Suprapubic skin (tissue), 4 donors: ENCODE results near the gene SDR42E2. TPM values are rescaled to one million over a fixed set of nuclear protein-coding genes. Genes with fewer than 3 reads are reported as not detected.

Source experiments
- DNase-seq, 2 donors: peaks; one replicate each; pipeline ENCODE4 v3.0.0-alpha.2; 2019; ENCODE audit warnings: low spot score in 2 of 2
- H3K27ac ChIP-seq: fragments of 200-600 bp; sonication (generic); one replicate; pipeline ENCODE4 v1.5.1; 2019
- H3K27me3 ChIP-seq: fragments of 200-600 bp; sonication (generic); one replicate; pipeline ENCODE4 v1.5.1; 2019
- H3K36me3 ChIP-seq: fragments of 200-600 bp; sonication (generic); one replicate; pipeline ENCODE4 v1.5.1; 2019
- H3K4me1 ChIP-seq: fragments of 200-600 bp; sonication (generic); one replicate; pipeline ENCODE4 v1.5.1; 2019
- H3K4me3 ChIP-seq: fragments of 200-600 bp; sonication (generic); one replicate; pipeline ENCODE4 v1.5.1; 2019; ENCODE audit warnings: mild to moderate bottlenecking
- H3K9me3 ChIP-seq: fragments of 200-600 bp; sonication (generic); one replicate; pipeline ENCODE4 v1.5.1; 2019
- CTCF ChIP-seq, 2 donors: fragments of 200-600 bp in 1 of 2; fragments of 450-650 bp in 1 of 2; sonication (generic) in 1 of 2; IDR thresholded peaks; one replicate each; pipeline ENCODE4 v1.5.1; 2016 to 2019; ENCODE audit warnings: antibody characterized with exemption in 2 of 2, mild to moderate bottlenecking in 1 of 2, moderate library complexity in 1 of 2
- EP300 ChIP-seq: sonication (generic); formaldehyde crosslinking; IDR thresholded peaks from one replicate; pipeline ENCODE4 v1.6.1; 2017; ENCODE audit warnings: antibody characterized with exemption
- POLR2A ChIP-seq, 2 donors: fragments of 450-650 bp; IDR thresholded peaks; one replicate each; pipeline ENCODE4 v1.6.1; 2017; ENCODE audit warnings: antibody characterized with exemption in 2 of 2, mild to moderate bottlenecking in 2 of 2, moderate library complexity in 2 of 2
- POLR2AphosphoS5 ChIP-seq, 3 donors: sonication (generic); formaldehyde crosslinking; IDR thresholded peaks; one replicate each; pipeline ENCODE4 v1.6.1; 2017; ENCODE audit warnings: antibody characterized with exemption in 3 of 3
- WGBS: methylation state at CpG from one replicate; pipeline ENCODE4 v1.1.5; 2018; 5-methylcytosine and 5-hydroxymethylcytosine counted together
- total RNA-seq, 4 donors: library from RNA; depleted of rRNA; stranded (reverse); fragments of >200 nt; gene quantifications; one replicate each; pipeline ENCODE4 v1.1.0, GENCODE V29; 2016

Gene SDR42E2
- total RNA-seq, 4 donors from 2014 or later: not detected

- DNase-seq: no peak
- peak overlapping the region; percentile 15 for H3K27ac ChIP-seq
- no peaks in the 10 kb centered on the region for H3K27me3 ChIP-seq
- 76% methylated on average over 4 of the region's 18 CpGs for WGBS
- H3K36me3 ChIP-seq: peaks cover 6% of the 10 kb centered on the region
- no peak overlapping the region for H3K4me3 ChIP-seq
- H3K9me3 ChIP-seq: no peaks in the 10 kb centered on the region
- peaks cover 25% of the 10 kb centered on the region for H3K4me1 ChIP-seq
- TF ChIP-seq CTCF (IDR thresholded peaks at IDR 0.05) (no peak), POLR2AphosphoS5 (IDR thresholded peaks at IDR 0.05) (no peak), EP300 (no peak), POLR2A (IDR thresholded peaks at IDR 0.05) (no peak)
These were observed 55.8 kb downstream of the SDR42E2 start for GRCh38 chr16:22217890-22218730.

GRCh38 chr16:22219389-22220068 is 57.2 kb downstream of the SDR42E2 start:
- Histone ChIP-seq H3K27ac (no peak overlapping the region), H3K4me3 (no peak overlapping the region), H3K9me3 (no peaks in the 10 kb centered on the region), H3K36me3 (peaks cover 6% of the 10 kb centered on the region), H3K27me3 (no peaks in the 10 kb centered on the region), H3K4me1 (peaks cover 37% of the 10 kb centered on the region)
- TF ChIP-seq EP300 (no peak), POLR2A (IDR thresholded peaks at IDR 0.05) (no peak), CTCF (IDR thresholded peaks at IDR 0.05) (no peak), POLR2AphosphoS5 (IDR thresholded peaks at IDR 0.05) (no peak)
- WGBS: 97% methylated on average over 3 of the region's 3 CpGs
- no peak for DNase-seq

DNA sequence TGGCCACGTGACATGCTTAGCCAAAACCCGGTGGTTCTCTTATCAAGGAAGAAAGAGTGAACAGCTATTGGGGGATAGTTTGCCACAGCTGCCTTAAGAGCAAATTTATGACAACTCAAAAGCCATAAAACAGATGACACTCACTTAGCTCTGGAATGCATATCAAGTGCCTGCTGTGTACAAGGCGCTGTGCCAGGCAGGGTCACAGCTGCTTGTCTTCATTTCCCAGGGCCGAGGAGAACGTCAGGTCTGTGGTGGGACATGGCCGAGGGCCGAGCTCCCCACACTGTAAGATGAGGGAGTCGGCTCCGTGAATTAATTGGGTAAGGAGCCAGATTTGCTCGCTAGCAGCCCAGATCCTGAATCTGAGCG is 57.7 kb downstream of the SDR42E2 start:
- Histone ChIP-seq H3K4me1 (peaks cover 42% of the 10 kb centered on the region), H3K27ac (no peak overlapping the region), H3K36me3 (peaks cover 5% of the 10 kb centered on the region), H3K27me3 (no peaks in the 10 kb centered on the region), H3K4me3 (no peak overlapping the region), H3K9me3 (no peaks in the 10 kb centered on the region)
- TF ChIP-seq CTCF (IDR thresholded peaks at IDR 0.05) (no peak), POLR2A (IDR thresholded peaks at IDR 0.05) (no peak), POLR2AphosphoS5 (IDR thresholded peaks at IDR 0.05) (no peak), EP300 (no peak)
- no peak for DNase-seq
- 71% methylated on average over 11 of the region's 11 CpGs for WGBS

DNA sequence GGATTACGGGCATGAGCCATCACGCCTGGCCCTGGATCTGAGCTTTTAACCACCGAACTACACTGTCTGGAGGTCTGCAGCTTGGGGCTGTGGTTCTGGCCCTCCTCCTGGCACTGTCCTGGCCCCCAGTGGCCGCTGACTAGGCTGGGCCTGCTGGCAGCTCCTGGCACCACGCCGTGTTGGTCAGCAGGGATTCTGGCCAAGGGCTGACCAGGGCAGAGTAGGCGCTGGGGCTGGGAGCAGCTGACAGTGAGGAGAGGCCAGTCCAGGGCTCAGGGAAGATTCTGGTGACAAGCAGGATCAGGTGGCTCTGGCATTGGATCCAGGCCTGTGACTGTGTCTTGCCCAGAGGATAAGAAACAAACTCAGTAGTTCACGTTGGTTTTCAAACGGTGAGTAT is 58.4 kb downstream of the SDR42E2 start:
- no peak for TF ChIP-seq CTCF (IDR thresholded peaks at IDR 0.05)
- TF ChIP-seq EP300: no peak
- TF ChIP-seq POLR2A (IDR thresholded peaks at IDR 0.05): no peak
- TF ChIP-seq POLR2AphosphoS5 (IDR thresholded peaks at IDR 0.05): no peak
- H3K36me3 ChIP-seq: peaks cover 6% of the 10 kb centered on the region
- 61% methylated on average over 9 of the region's 9 CpGs for WGBS
- no peaks in the 10 kb centered on the region for H3K27me3 ChIP-seq
- H3K9me3 ChIP-seq: no peaks in the 10 kb centered on the region
- peaks cover 37% of the 10 kb centered on the region for H3K4me1 ChIP-seq
- no peak for DNase-seq
- H3K27ac ChIP-seq: no peak overlapping the region
- H3K4me3 ChIP-seq: no peak overlapping the region

DNA sequence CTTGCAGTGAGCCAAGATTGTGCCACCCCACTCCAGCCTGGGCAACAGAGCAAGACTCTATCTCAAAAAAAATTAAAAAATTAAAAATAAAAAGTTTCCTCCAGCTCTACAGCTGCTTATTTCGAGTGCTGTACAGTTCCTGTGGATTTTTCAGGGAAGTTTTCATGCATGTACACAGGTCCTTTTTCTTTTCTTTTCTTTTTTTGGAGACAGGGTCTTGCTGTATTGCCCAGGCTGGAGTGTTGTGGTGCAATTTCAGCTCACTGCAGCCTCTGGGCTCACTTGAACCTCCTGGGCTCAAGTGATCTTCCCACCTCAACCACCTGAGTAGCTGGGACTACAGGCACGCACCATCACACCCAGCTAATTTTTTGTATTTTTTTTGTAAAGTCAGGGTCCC is 59.7 kb downstream of the SDR42E2 start:
- H3K27ac ChIP-seq: no peak overlapping the region
- no peaks in the 10 kb centered on the region for H3K27me3 ChIP-seq
- H3K4me3 ChIP-seq: no peak overlapping the region
- no peak for DNase-seq
- 94% methylated on average over 2 of the region's 2 CpGs for WGBS
- H3K4me1 ChIP-seq: peaks cover 28% of the 10 kb centered on the region
- no peaks in the 10 kb centered on the region for H3K9me3 ChIP-seq
- peaks cover 13% of the 10 kb centered on the region for H3K36me3 ChIP-seq
- TF ChIP-seq POLR2AphosphoS5 (IDR thresholded peaks at IDR 0.05) (no peak), CTCF (IDR thresholded peaks at IDR 0.05) (no peak), EP300 (no peak), POLR2A (IDR thresholded peaks at IDR 0.05) (no peak)
